ENCODE results near the gene KRT34.

GRCh38 chr17:41347869-41348760 is 34.0 kb downstream of the KRT34 start:
- TF ChIP-seq CTCF (conservative IDR thresholded peaks at IDR 0.05; ENCODE audit: low read depth, low read length) (no peak), EZH2 (IDR thresholded peaks at IDR 0.05; ENCODE audit: low read length, unreplicated experiment) (no peak)

Data from PC-3 (cell line).